Measurements from ENCODE around the gene ZDHHC12. TPM values are rescaled to one million over a fixed set of nuclear protein-coding genes. Genes with fewer than 3 reads are reported as not detected.

Gene ZDHHC12
- total and polyA plus RNA-seq, 2 of the 8 experiments (the other 6 are each of a cell fraction or from before 2014, with no cell fraction given), result 35.0 to 93.8 TPM

- no peak for TF ChIP-seq EGR1 (IDR thresholded peaks at IDR 0.05; ENCODE audit: borderline replicate concordance, low read depth, low read length)
- TF ChIP-seq CBX8 (IDR thresholded peaks at IDR 0.05; ENCODE audit: borderline replicate concordance, low read depth, low read length), result no peak
- no peak for TF ChIP-seq E2F6 (IDR thresholded peaks at IDR 0.05)
- no peak for TF ChIP-seq BRCA1 (IDR thresholded peaks at IDR 0.05; ENCODE audit: low read depth, low read length)
- TF ChIP-seq ZNF274 (IDR thresholded peaks at IDR 0.05; ENCODE audit: borderline replicate concordance, extremely low read depth, low read length), result no peak
- no peak for TF ChIP-seq RFX5 (IDR thresholded peaks at IDR 0.05; ENCODE audit: borderline replicate concordance, low read depth, low read length)
- no peak for TF ChIP-seq EP300 (IDR thresholded peaks at IDR 0.05; ENCODE audit: borderline replicate concordance in 1 of 2, low read depth in 2 of 2, low read length in 2 of 2)
- no peak for TF ChIP-seq TAF1 (IDR thresholded peaks at IDR 0.05; ENCODE audit: low read depth, low read length)
- TF ChIP-seq, protein P1, sequence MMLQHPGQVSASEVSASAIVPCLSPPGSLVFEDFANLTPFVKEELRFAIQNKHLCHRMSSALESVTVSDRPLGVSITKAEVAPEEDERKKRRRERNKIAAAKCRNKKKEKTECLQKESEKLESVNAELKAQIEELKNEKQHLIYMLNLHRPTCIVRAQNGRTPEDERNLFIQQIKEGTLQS (IDR thresholded peaks at IDR 0.05; ENCODE audit: insufficient read depth, low read depth, low read length), result no peak
- TF ChIP-seq SIN3A (conservative IDR thresholded peaks at IDR 0.05 in 1 of 2, IDR thresholded peaks at IDR 0.05 in 1 of 2; ENCODE audit: low read depth in 1 of 2, low read length in 2 of 2), result no peak
- no peak for TF ChIP-seq NRF1 (IDR thresholded peaks at IDR 0.05; ENCODE audit: low read depth, low read length)
These were observed 46.5 kb upstream of the ZDHHC12 start (continued) for GRCh38 chr9:128770286-128771030.

All from H1 (cell line).